ENCODE measurements around the gene FMN1.

The FMN1 gene

GRCh38 chr15:32786906-32787305 lies 407.6 kb downstream of the FMN1 start:
- no peak overlapping the region for H3K27ac ChIP-seq (ENCODE audit: low read depth, low read length)
- H3K14ac ChIP-seq (ENCODE audit: low read length), result no peak overlapping the region
- no peak overlapping the region for H2BK5ac ChIP-seq (ENCODE audit: low read depth, low read length, poor library complexity)
- no peak overlapping the region for H3K23ac ChIP-seq (ENCODE audit: low read length)
- H2BK120ac ChIP-seq (ENCODE audit: insufficient read depth, low read length, poor library complexity), result no peak overlapping the region
- H4K8ac ChIP-seq (ENCODE audit: low read depth, low read length), result no peak overlapping the region
- no peak overlapping the region for H4K12ac ChIP-seq (ENCODE audit: low read depth, low read length)
- no peaks in the 10 kb centered on the region for H3K79me1 ChIP-seq (ENCODE audit: low read length)
- no peak overlapping the region for H4K91ac ChIP-seq (ENCODE audit: low read depth, low read length)
- no peaks in the 10 kb centered on the region for H3K9me3 ChIP-seq (ENCODE audit: insufficient read depth, low read depth, low read length)
- DNase-seq, result no peak
- no CpG with 5 or more reads among the region's 7 CpGs for WGBS (ENCODE audit: extremely low coverage, insufficient coverage, insufficient read length)
- no peak overlapping the region for H3K9ac ChIP-seq (ENCODE audit: low read length)
- no peaks in the 10 kb centered on the region for H3K79me2 ChIP-seq (ENCODE audit: control insufficient read depth, insufficient read depth, low read length, poor library complexity)
- no peak overlapping the region for H3K4me3 ChIP-seq (ENCODE audit: low read depth, low read length)
- no peak overlapping the region for H3K4me2 ChIP-seq (ENCODE audit: low read length)
- no peak overlapping the region for H2AK5ac ChIP-seq (ENCODE audit: low read length)
- no peaks in the 10 kb centered on the region for H3K27me3 ChIP-seq (ENCODE audit: insufficient read depth, low read length)
- no peak overlapping the region for H3K18ac ChIP-seq (ENCODE audit: low read length)
- H3K4me1 ChIP-seq (ENCODE audit: control insufficient read depth in 1 of 2, insufficient read depth in 2 of 2, low read length in 2 of 2), result no peaks in the 10 kb centered on the region
- no peak overlapping the region for H2AFZ ChIP-seq (ENCODE audit: insufficient read depth, low read length, poor library complexity)
- no peak overlapping the region for H3K4ac ChIP-seq (ENCODE audit: low read depth, low read length)
- no peak overlapping the region for H2BK12ac ChIP-seq (ENCODE audit: low read length)
- H3K36me3 ChIP-seq (ENCODE audit: control insufficient read depth in 1 of 2, insufficient read depth in 2 of 2, low read length in 2 of 2), result no peaks in the 10 kb centered on the region

GRCh38 chr15:32784581-32784980 lies 409.9 kb downstream of the FMN1 start:
- H3K36me3 ChIP-seq (ENCODE audit: control insufficient read depth in 1 of 2, insufficient read depth in 2 of 2, low read length in 2 of 2), result no peaks in the 10 kb centered on the region
- H3K4ac ChIP-seq (ENCODE audit: low read depth, low read length), result no peak overlapping the region
- H2BK120ac ChIP-seq (ENCODE audit: insufficient read depth, low read length, poor library complexity), result no peak overlapping the region
- no peaks in the 10 kb centered on the region for H3K79me1 ChIP-seq (ENCODE audit: low read length)
- H4K12ac ChIP-seq (ENCODE audit: low read depth, low read length), result no peak overlapping the region
- no peak for DNase-seq
- no peak overlapping the region for H4K8ac ChIP-seq (ENCODE audit: low read depth, low read length)
- H3K79me2 ChIP-seq (ENCODE audit: control insufficient read depth, insufficient read depth, low read length, poor library complexity), result no peaks in the 10 kb centered on the region
- H3K4me3 ChIP-seq (ENCODE audit: low read depth, low read length), result no peak overlapping the region
- H3K18ac ChIP-seq (ENCODE audit: low read length), result no peak overlapping the region
- H3K9me3 ChIP-seq (ENCODE audit: insufficient read depth, low read depth, low read length), result no peaks in the 10 kb centered on the region
- H3K14ac ChIP-seq (ENCODE audit: low read length), result no peak overlapping the region
- no peaks in the 10 kb centered on the region for H3K4me1 ChIP-seq (ENCODE audit: control insufficient read depth in 1 of 2, insufficient read depth in 2 of 2, low read length in 2 of 2)
- H2AFZ ChIP-seq (ENCODE audit: insufficient read depth, low read length, poor library complexity), result no peak overlapping the region
- no peaks in the 10 kb centered on the region for H3K27me3 ChIP-seq (ENCODE audit: insufficient read depth, low read length)
- no peak overlapping the region for H2BK5ac ChIP-seq (ENCODE audit: low read depth, low read length, poor library complexity)
- H4K91ac ChIP-seq (ENCODE audit: low read depth, low read length), result no peak overlapping the region
- H3K23ac ChIP-seq (ENCODE audit: low read length), result no peak overlapping the region
- no peak overlapping the region for H3K9ac ChIP-seq (ENCODE audit: low read length)
- no peak overlapping the region for H2AK5ac ChIP-seq (ENCODE audit: low read length)
- H2BK12ac ChIP-seq (ENCODE audit: low read length), result no peak overlapping the region
- H3K27ac ChIP-seq (ENCODE audit: low read depth, low read length), result no peak overlapping the region
- no peak overlapping the region for H3K4me2 ChIP-seq (ENCODE audit: low read length)

- peak in 1 of 2 donors; percentile 12 for DNase-seq
- Histone ChIP-seq H2BK5ac (ENCODE audit: low read depth, low read length, poor library complexity) (no peak overlapping the region), H3K18ac (ENCODE audit: low read length) (no peak overlapping the region), H4K91ac (ENCODE audit: low read depth, low read length) (no peak overlapping the region), H3K27me3 (ENCODE audit: insufficient read depth, low read length) (no peaks in the 10 kb centered on the region), H2BK12ac (ENCODE audit: low read length) (no peak overlapping the region), H4K12ac (ENCODE audit: low read depth, low read length) (no peak overlapping the region), H3K9ac (ENCODE audit: low read length) (no peak overlapping the region), H3K9me3 (ENCODE audit: insufficient read depth, low read depth, low read length) (no peaks in the 10 kb centered on the region), H3K14ac (ENCODE audit: low read length) (no peak overlapping the region), H3K27ac (ENCODE audit: low read depth, low read length) (no peak overlapping the region), H3K79me2 (ENCODE audit: control insufficient read depth, insufficient read depth, low read length, poor library complexity) (no peaks in the 10 kb centered on the region), H3K4ac (ENCODE audit: low read depth, low read length) (no peak overlapping the region), H3K4me2 (ENCODE audit: low read length) (no peak overlapping the region), H3K23ac (ENCODE audit: low read length) (no peak overlapping the region), H3K79me1 (ENCODE audit: low read length) (no peaks in the 10 kb centered on the region), H2AK5ac (ENCODE audit: low read length) (no peak overlapping the region), H2BK120ac (ENCODE audit: insufficient read depth, low read length, poor library complexity) (no peak overlapping the region), H2AFZ (ENCODE audit: insufficient read depth, low read length, poor library complexity) (no peak overlapping the region), H3K4me3 (ENCODE audit: low read depth, low read length) (no peak overlapping the region), H4K8ac (ENCODE audit: low read depth, low read length) (no peak overlapping the region), H3K4me1 (ENCODE audit: control insufficient read depth in 1 of 2, insufficient read depth in 2 of 2, low read length in 2 of 2) (no peaks in the 10 kb centered on the region), H3K36me3 (ENCODE audit: control insufficient read depth in 1 of 2, insufficient read depth in 2 of 2, low read length in 2 of 2) (no peaks in the 10 kb centered on the region)
- WGBS (ENCODE audit: extremely low coverage, insufficient coverage, insufficient read length), result no CpG with 5 or more reads among the region's 3 CpGs
Observed at GRCh38 chr15:32781781-32782180, 412.7 kb downstream of the FMN1 start.

- no peaks in the 10 kb centered on the region for H3K79me1 ChIP-seq (ENCODE audit: low read length)
- no peaks in the 10 kb centered on the region for H3K36me3 ChIP-seq (ENCODE audit: control insufficient read depth in 1 of 2, insufficient read depth in 2 of 2, low read length in 2 of 2)
- no peak overlapping the region for H2AK5ac ChIP-seq (ENCODE audit: low read length)
- no peaks in the 10 kb centered on the region for H3K27me3 ChIP-seq (ENCODE audit: insufficient read depth, low read length)
- H3K14ac ChIP-seq (ENCODE audit: low read length), result no peak overlapping the region
- H3K4ac ChIP-seq (ENCODE audit: low read depth, low read length), result no peak overlapping the region
- H3K9ac ChIP-seq (ENCODE audit: low read length), result no peak overlapping the region
- no peak overlapping the region for H3K27ac ChIP-seq (ENCODE audit: low read depth, low read length)
- no peaks in the 10 kb centered on the region for H3K9me3 ChIP-seq (ENCODE audit: insufficient read depth, low read depth, low read length)
- no peak overlapping the region for H4K91ac ChIP-seq (ENCODE audit: low read depth, low read length)
- H2AFZ ChIP-seq (ENCODE audit: insufficient read depth, low read length, poor library complexity), result no peak overlapping the region
- no peak overlapping the region for H3K18ac ChIP-seq (ENCODE audit: low read length)
- H3K4me1 ChIP-seq (ENCODE audit: control insufficient read depth in 1 of 2, insufficient read depth in 2 of 2, low read length in 2 of 2), result no peaks in the 10 kb centered on the region
- no peaks in the 10 kb centered on the region for H3K79me2 ChIP-seq (ENCODE audit: control insufficient read depth, insufficient read depth, low read length, poor library complexity)
- no peak overlapping the region for H4K12ac ChIP-seq (ENCODE audit: low read depth, low read length)
- H3K23ac ChIP-seq (ENCODE audit: low read length), result no peak overlapping the region
- no peak overlapping the region for H4K8ac ChIP-seq (ENCODE audit: low read depth, low read length)
- no peak overlapping the region for H3K4me3 ChIP-seq (ENCODE audit: low read depth, low read length)
- H3K4me2 ChIP-seq (ENCODE audit: low read length), result no peak overlapping the region
- no peak overlapping the region for H2BK120ac ChIP-seq (ENCODE audit: insufficient read depth, low read length, poor library complexity)
- H2BK5ac ChIP-seq (ENCODE audit: low read depth, low read length, poor library complexity), result no peak overlapping the region
- H2BK12ac ChIP-seq (ENCODE audit: low read length), result no peak overlapping the region
- no peak for DNase-seq
- no CpG with 5 or more reads among the region's 4 CpGs for WGBS (ENCODE audit: extremely low coverage, insufficient coverage, insufficient read length)
Observed at GRCh38 chr15:32778391-32779176, 415.9 kb downstream of the FMN1 start.
